Superior temporal gyrus (tissue), 1 donor: Measurements from ENCODE around the gene RHOBTB3.

Source experiments
- DNase-seq: peaks from one replicate; pipeline ENCODE4 v3.0.0-alpha.2; 2016; ENCODE audit errors: extremely low spot score

Gene RHOBTB3

GRCh38 chr5:95763941-95764340, 32.8 kb downstream of the RHOBTB3 start:
- no peak for DNase-seq

GRCh38 chr5:95768731-95769130, 37.6 kb downstream of the RHOBTB3 start:
- DNase-seq = no peak

GRCh38 chr5:95770830-95771708, 39.9 kb downstream of the RHOBTB3 start:
- no peak for DNase-seq

- DNase-seq = no peak
Measured at GRCh38 chr5:95771892-95772291, 40.8 kb downstream of the RHOBTB3 start.

GRCh38 chr5:95773335-95774059, 42.4 kb downstream of the RHOBTB3 start:
- no peak for DNase-seq

- DNase-seq = no peak
Measured at GRCh38 chr5:95777441-95777840, 46.3 kb downstream of the RHOBTB3 start.

- no peak for DNase-seq
Measured at GRCh38 chr5:95778713-95779436, 47.7 kb downstream of the RHOBTB3 start.

- no peak for DNase-seq
Measured at GRCh38 chr5:95779611-95780010, 48.5 kb downstream of the RHOBTB3 start.

GRCh38 chr5:95780597-95780996, 49.5 kb downstream of the RHOBTB3 start:
- no peak for DNase-seq

- DNase-seq = peak; percentile 90
Measured at GRCh38 chr5:95781101-95781583, 50.0 kb downstream of the RHOBTB3 start.

- no peak for DNase-seq
Measured at GRCh38 chr5:95782181-95782580, 51.0 kb downstream of the RHOBTB3 start.

GRCh38 chr5:95783661-95784060, 52.5 kb downstream of the RHOBTB3 start:
- no peak for DNase-seq

- no peak for DNase-seq
Measured at GRCh38 chr5:95784514-95785302, 53.6 kb downstream of the RHOBTB3 start.

- DNase-seq = no peak
Measured at GRCh38 chr5:95786821-95787418, 55.8 kb downstream of the RHOBTB3 start.

GRCh38 chr5:95788493-95788892, 57.4 kb downstream of the RHOBTB3 start:
- no peak for DNase-seq

GRCh38 chr5:95791751-95792150, 60.6 kb downstream of the RHOBTB3 start:
- DNase-seq = no peak

GRCh38 chr5:95794070-95794516, 63.0 kb downstream of the RHOBTB3 start:
- DNase-seq = no peak

GRCh38 chr5:95797301-95797700, 66.2 kb downstream of the RHOBTB3 start:
- no peak for DNase-seq

- no peak for DNase-seq
Measured at GRCh38 chr5:95798048-95798447, 66.9 kb downstream of the RHOBTB3 start.

- no peak for DNase-seq
Measured at GRCh38 chr5:95798545-95798944, 67.4 kb downstream of the RHOBTB3 start.
